Measurements from ENCODE around the gene ERGIC3.

DNA sequence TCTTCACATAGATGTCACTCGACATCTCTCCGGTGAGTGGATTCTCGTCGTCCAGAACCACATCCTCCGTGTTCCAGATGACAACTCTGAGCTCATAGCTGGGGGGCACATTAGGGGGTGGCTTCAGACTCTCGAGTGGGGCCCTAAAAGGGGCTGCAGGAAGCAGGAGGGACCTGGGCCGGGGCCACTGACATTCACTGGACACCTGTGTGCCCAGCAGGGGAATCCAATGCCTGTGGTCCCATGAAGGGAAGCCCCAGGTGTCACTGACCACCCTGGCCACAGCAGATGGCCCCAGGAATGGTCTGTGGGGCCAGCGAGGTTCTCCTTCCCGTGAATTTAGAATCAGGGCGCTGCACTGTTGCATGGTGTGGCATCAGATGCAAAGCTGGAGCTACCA is 18.7 kb downstream of the ERGIC3 start:
- TF ChIP-seq EZH2 (IDR thresholded peaks at IDR 0.05; ENCODE audit: insufficient read depth, poor library complexity, severe bottlenecking) (no peak), EZH2phosphoT487 (IDR thresholded peaks at IDR 0.05; ENCODE audit: insufficient read depth, low read depth) (no peak)
